H1 (cell line): ENCODE data around the gene PXK. TPM values are rescaled to one million over a fixed set of nuclear protein-coding genes. Genes with fewer than 3 reads are reported as not detected.

ENCODE experiments used
- CTCF ChIA-PET: fragments of 300-600 bp; sonication (Branson Sonifier 250); formaldehyde crosslinking; loops from one replicate; lab custom pipeline; 2021; ENCODE audit not compliant: partially characterized antibody; lab: Charles Lee
- POLR2A ChIA-PET: fragments of 300-600 bp; sonication (Branson Sonifier 250); formaldehyde crosslinking; loops from one replicate; lab custom pipeline; 2021; ENCODE audit warnings: inconsistent platforms; ENCODE audit not compliant: partially characterized antibody; lab: Charles Lee
- DNase-seq, 2 experiments: peaks; one replicate each; pipeline versions ENCODE4 v3.0.0 to v3.0.0-alpha.2; 2010 to 2022; ENCODE audit warnings: low spot score in 2 of 2, low read depth in 1 of 2, mixed read lengths in 1 of 2
- FAIRE-seq: peaks from 2 replicates; lab custom pipeline; 2011; peaks lifted over from hg19 to GRCh38; lab: Jason Lieb, UNC
- H2AFZ ChIP-seq: 2 replicates; pipeline ENCODE4 v1.8.1; 2012; ENCODE audit warnings: low read length, inconsistent platforms
- H2AK5ac ChIP-seq: 2 replicates; pipeline ENCODE4 v1.6.1; 2013; ENCODE audit warnings: low read depth, low read length
- H2BK120ac ChIP-seq: replicated peaks from 2 replicates; pipeline ENCODE3; 2013; ENCODE audit warnings: low read depth, low read length, inconsistent platforms
- H2BK12ac ChIP-seq: 2 replicates; pipeline ENCODE4 v1.6.1; 2013; ENCODE audit warnings: low read depth, low read length
- H2BK15ac ChIP-seq: 2 replicates; pipeline ENCODE4 v1.6.1; 2013; ENCODE audit warnings: low read length
- H2BK20ac ChIP-seq: 2 replicates; pipeline ENCODE4 v1.6.1; 2013; ENCODE audit warnings: low read length
- H2BK5ac ChIP-seq: 2 replicates; pipeline ENCODE4 v1.6.1; 2013; ENCODE audit warnings: low read depth, low read length
- H3K14ac ChIP-seq: 2 replicates; pipeline ENCODE4 v1.6.1; 2013; ENCODE audit warnings: inconsistent platforms; ENCODE audit not compliant: insufficient read length
- H3K18ac ChIP-seq: 2 replicates; pipeline ENCODE4 v1.6.1; 2013; ENCODE audit warnings: low read length; ENCODE audit errors: extremely low read depth
- H3K23ac ChIP-seq: 2 replicates; pipeline ENCODE4 v1.6.1; 2013; ENCODE audit warnings: inconsistent platforms; ENCODE audit not compliant: insufficient read length
- H3K23me2 ChIP-seq: 2 replicates; pipeline ENCODE4 v1.6.1; 2013; ENCODE audit warnings: low read depth, low read length
- H3K27ac ChIP-seq: 2 replicates; pipeline ENCODE4 v1.6.1; 2011; ENCODE audit warnings: low read depth, low read length, inconsistent platforms
- H3K27me3 ChIP-seq, 4 experiments: replicated peaks in 1 of 4; 1 replicate in 1 of 4; 2 replicates in 3 of 4; pipeline versions ENCODE4 v1.6.1 to v1.8.1; 2011 to 2013; ENCODE audit warnings: low read length in 3 of 4, mild to moderate bottlenecking in 3 of 4, inconsistent platforms in 2 of 4, mixed read lengths in 2 of 4, moderate library complexity in 1 of 4; ENCODE audit not compliant: control insufficient read depth in 3 of 4, insufficient read depth in 3 of 4; ENCODE audit errors: extremely low read depth in 1 of 4
- H3K36me3 ChIP-seq, 4 experiments: 2 replicates each; pipeline versions ENCODE4 v1.6.1 to v1.8.1; 2011 to 2013; ENCODE audit warnings: mild to moderate bottlenecking in 4 of 4, low read length in 3 of 4, moderate library complexity in 2 of 4, control low read depth in 1 of 4, inconsistent platforms in 1 of 4; ENCODE audit not compliant: insufficient read depth in 4 of 4, control insufficient read depth in 2 of 4
- H3K4ac ChIP-seq: replicated peaks from 2 replicates; pipeline ENCODE3; 2013; ENCODE audit warnings: low read length, low read depth, mixed read lengths, inconsistent platforms; ENCODE audit not compliant: insufficient read length
- H3K4me1 ChIP-seq, 4 experiments: replicated peaks in 1 of 4; 1 replicate in 1 of 4; 2 replicates in 3 of 4; pipeline versions ENCODE4 v1.6.1 to v1.8.1; 2011 to 2013; ENCODE audit warnings: low read length in 3 of 4, inconsistent platforms in 2 of 4, mixed read lengths in 1 of 4; ENCODE audit not compliant: insufficient read depth in 4 of 4, control insufficient read depth in 3 of 4
- H3K4me2 ChIP-seq, 2 experiments: 2 replicates each; pipeline versions ENCODE4 v1.6.1 to v1.8.1; 2011 to 2013; ENCODE audit warnings: low read depth in 2 of 2, low read length in 2 of 2, control low read depth in 1 of 2, inconsistent platforms in 1 of 2, mild to moderate bottlenecking in 1 of 2; ENCODE audit not compliant: insufficient read depth in 1 of 2
- H3K4me3 ChIP-seq, 4 experiments: fragments of 200-600, 300-600 bp in 1 of 4; sonication (generic), shearing (Covaris generic), sonication (Bioruptor Twin) in 1 of 4; 2 replicates each; pipeline versions ENCODE4 v1.5.1 to v1.8.1; 2011 to 2016; ENCODE audit warnings: low read length in 4 of 4, low read depth in 3 of 4, control low read depth in 2 of 4, inconsistent platforms in 2 of 4, mild to moderate bottlenecking in 2 of 4, mixed read lengths in 1 of 4, moderate library complexity in 1 of 4; ENCODE audit not compliant: insufficient read depth in 2 of 4; ENCODE audit errors: extremely low read depth in 1 of 4
- H3K56ac ChIP-seq: replicated peaks from 2 replicates; pipeline ENCODE3; 2013; ENCODE audit warnings: low read depth, mild to moderate bottlenecking, mixed read lengths, low read length, inconsistent platforms; ENCODE audit not compliant: insufficient read length
- H3K79me1 ChIP-seq: 2 replicates; pipeline ENCODE4 v1.6.1; 2013; ENCODE audit warnings: low read depth, low read length, control low read depth
- H3K79me2 ChIP-seq, 2 experiments: 2 replicates each; pipeline versions ENCODE4 v1.6.1 to v1.8.1; 2012 to 2013; ENCODE audit warnings: low read length in 2 of 2, mild to moderate bottlenecking in 2 of 2, inconsistent platforms in 1 of 2; ENCODE audit not compliant: insufficient read depth in 2 of 2, control insufficient read depth in 1 of 2
- H3K9ac ChIP-seq, 4 experiments: replicated peaks in 1 of 4; 1 replicate in 1 of 4; 2 replicates in 3 of 4; pipeline versions ENCODE4 v1.6.1 to v1.8.1; 2011 to 2013; ENCODE audit warnings: low read depth in 3 of 4, low read length in 3 of 4, control low read depth in 2 of 4, mild to moderate bottlenecking in 2 of 4, moderate library complexity in 2 of 4, inconsistent platforms in 1 of 4; ENCODE audit errors: extremely low read depth in 1 of 4
- H3K9me3 ChIP-seq, 2 experiments: 2 replicates each; pipeline versions ENCODE4 v1.6.1 to v1.8.1; 2012 to 2013; ENCODE audit warnings: mild to moderate bottlenecking in 2 of 2, moderate library complexity in 2 of 2, control low read depth in 1 of 2, inconsistent platforms in 1 of 2, low read depth in 1 of 2, low read length in 1 of 2, mixed read lengths in 1 of 2; ENCODE audit not compliant: insufficient read depth in 2 of 2
- H4K20me1 ChIP-seq, 2 experiments: replicated peaks in 1 of 2; 2 replicates each; pipeline versions ENCODE3 to v1.8.1; 2011 to 2013; ENCODE audit warnings: inconsistent platforms in 2 of 2, low read length in 2 of 2, mild to moderate bottlenecking in 1 of 2; ENCODE audit not compliant: insufficient read depth in 2 of 2, control insufficient read depth in 1 of 2
- H4K5ac ChIP-seq: 2 replicates; pipeline ENCODE4 v1.6.1; 2013; ENCODE audit warnings: low read length, low read depth, mixed read lengths, inconsistent platforms; ENCODE audit not compliant: insufficient read length
- H4K8ac ChIP-seq: 2 replicates; pipeline ENCODE4 v1.8.0; 2013; ENCODE audit warnings: mild to moderate bottlenecking, moderate library complexity, low read length, inconsistent platforms; ENCODE audit not compliant: insufficient read depth; ENCODE audit errors: extremely low read depth
- H4K91ac ChIP-seq: replicated peaks from 2 replicates; pipeline ENCODE3; 2013; ENCODE audit warnings: low read length, mixed read lengths, inconsistent platforms; ENCODE audit not compliant: insufficient read length
- SIN3A ChIP-seq, 2 experiments: IDR thresholded peaks in 1 of 2; conservative IDR thresholded peaks in 1 of 2; 2 replicates each; pipeline ENCODE4 v1.6.1; 2011 to 2012; ENCODE audit warnings: low read length in 2 of 2, improper control_type of control experiment in 1 of 2, low read depth in 1 of 2, mild to moderate bottlenecking in 1 of 2
- SUZ12 ChIP-seq: fragments of 200-600 bp; sonication (generic); IDR thresholded peaks from 2 replicates; pipeline ENCODE4 v1.6.1; 2012; ENCODE audit warnings: mild to moderate bottlenecking, inconsistent platforms, low read length, moderate library complexity, mixed read lengths
- polyA plus RNA-seq, 7 experiments: library from polyadenylated mRNA; depleted of rRNA in 3 of 7; stranded (reverse) in 5 of 7; unstranded in 2 of 7; fragments of >200 nt in 5 of 7; fragments of 200-250 nt in 2 of 7; gene quantifications; 1 replicate in 5 of 7; 2 replicates in 1 of 7; 4 replicates in 1 of 7; pipeline versions ENCODE4 v1.2.1 to v1.2.3, GENCODE V29; 2011 to 2013; ENCODE audit warnings: missing spikeins in 2 of 7, mixed read lengths in 2 of 7
- total RNA-seq: library from RNA; stranded (reverse); fragmentation: NEBNext Ultra II Directional; extraction: Animal tissue kit (Norgen Biotek cat#: 25700); gene quantifications from 2 replicates; pipeline ENCODE4 v1.2.1, GENCODE V29; 2021

The PXK gene
- total and polyA plus RNA-seq, 2 of the 8 experiments (the other 6 are each of a cell fraction or from before 2014, with no cell fraction given): 3.5 to 7.1 TPM

- no peak overlapping the region; the same call in 1 of the 2 replicates for H3K27ac ChIP-seq
- peak overlapping the region; percentile 43; the same call in 1 of the 2 replicates for H2AFZ ChIP-seq
- H4K8ac ChIP-seq: no peak overlapping the region
- no peaks in the 10 kb centered on the region for H3K23me2 ChIP-seq
- no peaks in the 10 kb centered on the region for H3K79me2 ChIP-seq
- no peak overlapping the region for H3K23ac ChIP-seq
- H3K4ac ChIP-seq: no peak overlapping the region
- no peak for DNase-seq
- H2BK12ac ChIP-seq: no peak overlapping the region
- no peak overlapping the region for H3K14ac ChIP-seq
- TF ChIP-seq SUZ12 (no peak), SIN3A (conservative IDR thresholded peaks at IDR 0.05 in 1 of 2, IDR thresholded peaks at IDR 0.05 in 1 of 2; ENCODE audit: low read depth in 1 of 2, low read length in 2 of 2) (no peak)
- H2BK15ac ChIP-seq: no peak overlapping the region
- H3K9me3 ChIP-seq: no peaks in the 10 kb centered on the region
- no peak overlapping the region for H4K5ac ChIP-seq
- ChIA-PET POLR2A (interaction anchor here (1.0 kb wide), 1 partner anchor 31 kb away, joined by 3 read pairs; no protein-coding TSS in a partner anchor), CTCF (interaction anchor here (0.8 to 3.7 kb wide), 7 partner anchors 10 to 197 kb away, joined by 3 to 17 read pairs (median 3); no protein-coding TSS in a partner anchor)
- no peaks in the 10 kb centered on the region for H4K20me1 ChIP-seq
- H2BK120ac ChIP-seq: no peak overlapping the region
- H2AK5ac ChIP-seq: no peak overlapping the region
- H3K4me3 ChIP-seq: no peak overlapping the region
- no peaks in the 10 kb centered on the region for H3K79me1 ChIP-seq
- no peak overlapping the region; a peak in 1 of 7 replicates for H3K9ac ChIP-seq
- H3K18ac ChIP-seq: no peak overlapping the region
- no peak overlapping the region for H2BK20ac ChIP-seq
- no peaks in the 10 kb centered on the region for H3K36me3 ChIP-seq
- H4K91ac ChIP-seq: no peak overlapping the region
- H3K4me1 ChIP-seq: peaks cover 2 to 13% (median 10%) of the 10 kb centered on the region in 4 experiments; a peak in 5 of 7 replicates
- peak overlapping the region in 1 of 2 experiments; percentile 31; a peak in 1 of 4 replicates for H3K4me2 ChIP-seq
- no peaks in the 10 kb centered on the region for H3K27me3 ChIP-seq
- no peak for FAIRE-seq
- H3K56ac ChIP-seq: no peak overlapping the region
- H2BK5ac ChIP-seq: no peak overlapping the region; the same call in 1 of the 2 replicates
Measured at GRCh38 chr3:58394339-58394738, 61.6 kb downstream of the PXK start.
